ENCODE data around the gene GABRG3.

GABRG3 gene

DNA sequence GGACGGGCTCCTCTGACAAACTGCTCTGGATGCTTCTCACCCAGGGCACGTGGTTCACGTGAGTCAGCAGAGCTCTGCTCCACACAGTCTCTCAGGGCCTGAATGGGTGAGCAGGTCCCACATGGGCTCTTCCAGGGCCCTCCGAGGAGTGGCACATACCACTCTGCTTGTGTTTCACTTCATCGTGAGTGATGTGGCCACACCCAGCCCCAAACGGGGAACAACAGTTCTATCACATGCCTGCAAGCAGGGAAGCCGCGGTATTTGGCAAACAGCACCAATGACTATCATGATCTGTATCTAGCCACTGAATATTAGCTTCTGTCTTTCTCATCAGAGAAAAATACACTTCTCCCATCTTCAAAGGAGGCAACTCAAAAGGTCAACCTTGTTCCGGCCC is 352.8 kb downstream of the GABRG3 start:
- no peaks in the 10 kb centered on the region for H3K9me3 ChIP-seq
- H3K27ac ChIP-seq = no peak overlapping the region
- H3K36me3 ChIP-seq = no peaks in the 10 kb centered on the region
- H3K4me3 ChIP-seq (ENCODE audit: low read depth in 1 of 2, low read length in 1 of 2) = no peak overlapping the region
- no peaks in the 10 kb centered on the region for H3K4me1 ChIP-seq (ENCODE audit: control insufficient read depth in 1 of 2, insufficient read depth in 1 of 2, low read depth in 1 of 2, low read length in 1 of 2)
- TF ChIP-seq, protein P1, sequence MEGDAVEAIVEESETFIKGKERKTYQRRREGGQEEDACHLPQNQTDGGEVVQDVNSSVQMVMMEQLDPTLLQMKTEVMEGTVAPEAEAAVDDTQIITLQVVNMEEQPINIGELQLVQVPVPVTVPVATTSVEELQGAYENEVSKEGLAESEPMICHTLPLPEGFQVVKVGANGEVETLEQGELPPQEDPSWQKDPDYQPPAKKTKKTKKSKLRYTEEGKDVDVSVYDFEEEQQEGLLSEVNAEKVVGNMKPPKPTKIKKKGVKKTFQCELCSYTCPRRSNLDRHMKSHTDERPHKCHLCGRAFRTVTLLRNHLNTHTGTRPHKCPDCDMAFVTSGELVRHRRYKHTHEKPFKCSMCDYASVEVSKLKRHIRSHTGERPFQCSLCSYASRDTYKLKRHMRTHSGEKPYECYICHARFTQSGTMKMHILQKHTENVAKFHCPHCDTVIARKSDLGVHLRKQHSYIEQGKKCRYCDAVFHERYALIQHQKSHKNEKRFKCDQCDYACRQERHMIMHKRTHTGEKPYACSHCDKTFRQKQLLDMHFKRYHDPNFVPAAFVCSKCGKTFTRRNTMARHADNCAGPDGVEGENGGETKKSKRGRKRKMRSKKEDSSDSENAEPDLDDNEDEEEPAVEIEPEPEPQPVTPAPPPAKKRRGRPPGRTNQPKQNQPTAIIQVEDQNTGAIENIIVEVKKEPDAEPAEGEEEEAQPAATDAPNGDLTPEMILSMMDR (IDR thresholded peaks at IDR 0.05) = no peak
- H3K27me3 ChIP-seq = no peaks in the 10 kb centered on the region

DNA sequence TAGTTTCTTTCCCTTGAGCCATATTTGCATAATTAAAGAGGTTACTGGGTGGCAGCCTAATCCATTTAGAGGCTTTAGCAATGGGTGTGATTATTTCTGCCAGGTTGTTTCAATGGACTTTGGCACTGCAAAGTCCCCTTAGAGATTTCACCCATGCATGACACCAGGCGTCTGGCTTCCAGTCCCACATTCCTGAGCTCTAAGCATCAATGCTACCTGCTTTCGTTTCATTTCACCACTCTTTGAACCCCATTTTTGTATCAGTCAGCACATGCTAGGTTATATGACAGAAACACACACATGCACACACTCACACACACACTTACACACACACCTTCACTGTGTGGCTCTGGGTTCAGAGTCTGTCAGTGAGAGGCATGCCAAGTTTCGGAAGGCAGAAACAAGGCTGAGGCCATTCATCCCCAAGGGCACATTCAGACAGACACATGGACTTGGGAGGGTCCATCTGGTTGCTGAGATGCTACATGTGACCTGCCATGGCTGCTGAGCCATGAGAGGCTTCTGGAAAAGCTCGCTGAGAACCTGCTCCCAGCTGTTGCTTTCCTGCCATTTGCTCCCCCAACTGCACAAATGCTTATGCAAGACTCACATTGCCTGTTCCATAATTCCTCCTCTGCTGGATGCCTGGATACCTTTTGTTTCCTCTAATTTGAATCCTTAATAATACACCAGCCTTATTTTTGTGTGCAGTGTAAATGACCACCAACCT is 354.1 kb downstream of the GABRG3 start:
- H3K9me3 ChIP-seq = no peaks in the 10 kb centered on the region
- no peaks in the 10 kb centered on the region for H3K4me1 ChIP-seq (ENCODE audit: control insufficient read depth in 1 of 2, insufficient read depth in 1 of 2, low read depth in 1 of 2, low read length in 1 of 2)
- TF ChIP-seq, protein P1 (IDR thresholded peaks at IDR 0.05) = no peak

DNA sequence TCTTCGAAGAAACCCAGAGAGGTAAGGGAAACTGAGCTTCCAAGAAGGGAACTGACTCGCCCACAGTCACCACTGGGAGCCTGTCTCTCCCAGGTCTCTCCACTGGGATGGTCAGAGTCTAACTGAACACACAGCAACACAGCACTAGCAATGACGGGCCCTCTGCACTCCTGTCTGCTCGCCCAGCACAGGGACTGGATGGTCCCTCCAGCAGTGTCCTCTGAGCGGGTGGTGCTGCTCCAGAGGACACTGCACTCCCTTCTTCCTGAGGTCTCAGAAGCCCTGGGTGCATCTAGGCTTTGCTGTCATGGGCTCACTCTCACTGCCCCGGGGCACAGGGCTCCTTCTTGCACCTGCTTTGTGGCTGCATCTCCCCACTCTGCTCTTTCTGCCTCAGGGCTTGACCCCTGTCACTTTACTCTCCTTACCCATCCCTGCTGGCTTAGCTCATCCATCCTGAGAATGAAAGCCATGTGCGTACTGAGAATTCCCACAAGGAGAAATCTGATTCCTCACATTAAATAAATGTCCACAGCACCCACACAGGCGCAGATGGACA is 356.6 kb downstream of the GABRG3 start:
- Histone ChIP-seq H3K27ac (no peak overlapping the region), H3K27me3 (no peaks in the 10 kb centered on the region), H3K36me3 (no peaks in the 10 kb centered on the region), H3K4me1 (ENCODE audit: control insufficient read depth in 1 of 2, insufficient read depth in 1 of 2, low read depth in 1 of 2, low read length in 1 of 2) (no peaks in the 10 kb centered on the region), H3K9me3 (no peaks in the 10 kb centered on the region), H3K4me3 (ENCODE audit: low read depth in 1 of 2, low read length in 1 of 2) (no peak overlapping the region)
- TF ChIP-seq, protein P1 (IDR thresholded peaks at IDR 0.05) = no peak

More for the DNA sequence above, 354.1 kb downstream of the GABRG3 start:
- H3K27ac ChIP-seq = no peak overlapping the region
- H3K36me3 ChIP-seq = no peaks in the 10 kb centered on the region
- no peaks in the 10 kb centered on the region for H3K27me3 ChIP-seq
- H3K4me3 ChIP-seq (ENCODE audit: low read depth in 1 of 2, low read length in 1 of 2) = no peak overlapping the region

DNA sequence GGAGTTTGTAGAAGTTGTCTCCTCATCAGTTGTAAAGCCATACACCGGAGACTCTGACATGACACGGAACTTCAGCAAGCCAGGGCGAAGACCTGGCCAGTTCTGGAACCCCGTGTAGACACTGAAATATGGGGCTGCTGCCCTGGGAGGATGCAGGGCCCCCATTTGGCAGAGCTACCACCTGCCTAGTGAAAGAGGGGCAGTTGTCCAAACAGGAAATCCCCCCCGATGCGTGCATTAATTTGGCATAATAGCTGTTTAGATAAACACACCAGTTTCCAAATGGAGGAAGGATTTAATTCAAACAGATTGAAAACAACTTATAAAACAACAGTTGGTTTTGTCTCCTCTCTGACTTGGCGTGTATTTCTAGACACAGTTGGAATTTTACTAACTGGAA is 357.2 kb downstream of the GABRG3 start:
- Histone ChIP-seq H3K27ac (no peak overlapping the region), H3K27me3 (no peaks in the 10 kb centered on the region), H3K36me3 (no peaks in the 10 kb centered on the region), H3K4me3 (ENCODE audit: low read depth in 1 of 2, low read length in 1 of 2) (no peak overlapping the region), H3K9me3 (no peaks in the 10 kb centered on the region), H3K4me1 (ENCODE audit: control insufficient read depth in 1 of 2, insufficient read depth in 1 of 2, low read depth in 1 of 2, low read length in 1 of 2) (no peaks in the 10 kb centered on the region)
- TF ChIP-seq, protein P1 (IDR thresholded peaks at IDR 0.05) = no peak

DNA sequence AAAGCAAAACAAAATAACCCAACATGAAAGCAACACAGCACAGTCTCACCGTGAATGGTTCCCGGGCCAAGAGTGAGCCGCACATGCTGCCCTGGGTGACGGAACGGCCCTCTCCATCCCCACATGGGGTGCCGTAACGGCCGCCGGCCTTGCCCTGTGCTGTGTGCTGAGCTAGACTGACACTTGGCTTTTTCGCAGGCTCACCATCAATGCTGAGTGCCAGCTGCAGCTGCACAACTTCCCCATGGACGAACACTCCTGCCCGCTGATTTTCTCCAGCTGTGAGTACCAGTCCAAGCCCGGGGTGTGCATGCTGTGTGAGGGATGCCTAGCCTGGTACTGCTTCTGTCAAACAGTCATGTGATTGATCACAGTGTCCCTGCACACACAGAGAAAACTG is 357.6 kb downstream of the GABRG3 start:
- Histone ChIP-seq H3K27me3 (no peaks in the 10 kb centered on the region), H3K9me3 (no peaks in the 10 kb centered on the region), H3K4me3 (ENCODE audit: low read depth in 1 of 2, low read length in 1 of 2) (no peak overlapping the region), H3K36me3 (no peaks in the 10 kb centered on the region), H3K27ac (no peak overlapping the region), H3K4me1 (ENCODE audit: control insufficient read depth in 1 of 2, insufficient read depth in 1 of 2, low read depth in 1 of 2, low read length in 1 of 2) (no peaks in the 10 kb centered on the region)
- TF ChIP-seq, protein P1 (IDR thresholded peaks at IDR 0.05) = no peak
